Sigmoid colon (tissue), 7 donors: Measurements from ENCODE around the gene PEX7. TPM values are rescaled to one million over a fixed set of nuclear protein-coding genes. Genes with fewer than 3 reads are reported as not detected.

Experiments
- DNase-seq: peaks from one replicate; pipeline ENCODE4 v3.0.0-alpha.2; 2019
- H3K27ac ChIP-seq, 4 donors: fragments of 200-600 bp; sonication (generic); one replicate each; pipeline ENCODE4 v1.5.1; 2016 to 2019; ENCODE audit warnings: mild to moderate bottlenecking in 1 of 4
- H3K27me3 ChIP-seq, 3 donors: fragments of 200-600 bp; sonication (generic); one replicate each; pipeline ENCODE4 v1.5.1; 2019; ENCODE audit warnings: mild to moderate bottlenecking in 1 of 3
- H3K36me3 ChIP-seq, 4 donors: fragments of 200-600 bp; sonication (generic); one replicate each; pipeline ENCODE4 v1.5.1; 2016 to 2019
- H3K4me1 ChIP-seq, 4 donors: fragments of 200-600 bp; sonication (generic); one replicate each; pipeline ENCODE4 v1.5.1; 2017 to 2019
- H3K4me3 ChIP-seq, 4 donors: fragments of 200-600 bp; sonication (generic); one replicate each; pipeline ENCODE4 v1.5.1; 2017 to 2019; ENCODE audit warnings: mild to moderate bottlenecking in 2 of 4, moderate library complexity in 1 of 4
- H3K9me3 ChIP-seq, 4 donors: fragments of 200-600 bp in 3 of 4; sonication (generic) in 3 of 4; one replicate each; pipeline versions ENCODE4 v1.5.1 to v1.6.1; 2013 to 2019
- CTCF ChIP-seq, 4 experiments: fragments of 450-650 bp in 3 of 4; fragments of 200-600 bp in 1 of 4; IDR thresholded peaks; one replicate each; pipeline ENCODE4 v1.5.1; 2016 to 2019; ENCODE audit warnings: antibody characterized with exemption in 4 of 4, mild to moderate bottlenecking in 3 of 4, moderate library complexity in 2 of 4
- EP300 ChIP-seq, 4 donors: sonication (generic); formaldehyde crosslinking; IDR thresholded peaks; one replicate each; pipeline ENCODE4 v1.6.1; 2017; ENCODE audit warnings: antibody characterized with exemption in 4 of 4
- POLR2A ChIP-seq, 2 donors: fragments of 450-650 bp; IDR thresholded peaks; one replicate each; pipeline ENCODE4 v1.6.1; 2016; ENCODE audit warnings: antibody characterized with exemption in 2 of 2, mild to moderate bottlenecking in 2 of 2, moderate library complexity in 2 of 2
- POLR2AphosphoS5 ChIP-seq, 4 donors: sonication (generic); formaldehyde crosslinking; IDR thresholded peaks; one replicate each; pipeline ENCODE4 v1.6.1; 2017; ENCODE audit warnings: antibody characterized with exemption in 4 of 4
- WGBS, 2 donors: extraction: QIAGEN DNeasy Blood & Tissue Kit; methylation state at CpG; one replicate each; pipeline ENCODE4 v1.1.7; 2013; 5-methylcytosine and 5-hydroxymethylcytosine counted together
- intact Hi-C: fragments of 100-400 bp; cut with DNase I; formaldehyde crosslinking; loops from one replicate; pipeline ENCODE4 v1.15.1; 2023
- polyA plus RNA-seq, 3 donors: library from polyadenylated mRNA; stranded (reverse); fragments of 200-250 nt; gene quantifications; one replicate each; pipeline ENCODE4 v1.2.3, GENCODE V29; 2013
- small RNA-seq, 3 donors: library from RNA; depleted of rRNA; stranded (forward); fragments of <200 nt; gene quantifications; one replicate each; pipeline ENCODE3, GENCODE V24; 2016
- total RNA-seq, 4 donors: library from RNA; depleted of rRNA; stranded (reverse); fragments of >200 nt; gene quantifications; one replicate each; pipeline ENCODE4 v1.1.0, GENCODE V29; 2016
- donor health status: healthy with polysubstance abuse.
- donor health status: Bipolar disorder and iron deficiency.
- donor health status: healthy.

Gene PEX7
- total and polyA plus RNA-seq, 7 donors: 2.9 to 15.0 (median 6.9) TPM

DNA sequence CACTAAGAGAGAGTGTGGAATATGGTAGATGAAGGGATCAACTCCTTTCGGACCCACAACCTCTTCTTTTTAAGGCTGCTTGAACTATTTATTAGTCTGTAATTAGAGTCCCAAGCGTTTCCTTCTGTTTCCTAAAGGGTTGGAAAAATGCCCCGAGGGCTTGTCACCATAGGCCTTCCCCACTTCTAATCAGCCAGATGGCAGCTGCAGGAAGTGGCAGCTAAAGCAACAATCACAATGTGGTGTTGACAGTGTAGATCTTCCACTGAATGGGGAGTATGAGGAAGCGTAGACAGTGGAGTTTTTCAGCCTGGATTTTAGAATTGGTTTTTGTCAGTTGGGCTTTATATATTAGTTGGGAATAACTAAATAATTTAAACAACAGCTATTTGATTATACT is 140.3 kb downstream of the PEX7 start:
- no peak overlapping the region for H3K4me3 ChIP-seq
- no peaks in the 10 kb centered on the region for H3K9me3 ChIP-seq
- H3K36me3 ChIP-seq: no peaks in the 10 kb centered on the region
- TF ChIP-seq EP300 (IDR thresholded peaks at IDR 0.05): no peak
- no peak for TF ChIP-seq POLR2A (IDR thresholded peaks at IDR 0.05)
- no peak for TF ChIP-seq CTCF (IDR thresholded peaks at IDR 0.05)
- no peak for TF ChIP-seq POLR2AphosphoS5 (IDR thresholded peaks at IDR 0.05)
- DNase-seq: no peak
- H3K27ac ChIP-seq: no peak overlapping the region
- WGBS, 2 donors: 8 to 28% methylated on average over 4 of the region's 4 CpGs
- H3K27me3 ChIP-seq: peaks cover 0 to 4% (median 0%) of the 10 kb centered on the region in 3 donors
- intact Hi-C loops: no loop called here
- H3K4me1 ChIP-seq: no peaks in the 10 kb centered on the region

DNA sequence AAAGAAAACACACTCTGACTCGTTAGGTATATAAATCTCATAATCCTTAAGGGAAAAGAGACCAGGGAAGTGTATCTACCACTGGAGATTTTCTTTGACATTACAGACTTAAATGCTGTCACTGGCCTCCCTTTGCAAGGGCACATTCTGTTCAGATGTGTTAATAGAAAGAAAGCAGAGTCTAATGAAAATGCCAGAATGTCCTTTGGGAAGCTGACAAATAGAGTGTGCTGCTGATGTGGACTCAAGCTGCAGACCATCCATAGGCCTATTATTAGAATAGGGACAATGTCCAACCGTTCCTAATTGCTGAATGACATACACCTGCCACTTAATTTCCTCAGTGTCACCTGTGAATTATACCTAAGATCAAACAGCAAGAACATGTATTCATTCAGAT is 140.9 kb downstream of the PEX7 start:
- DNase-seq: no peak
- Histone ChIP-seq H3K4me3 (no peak overlapping the region), H3K36me3 (no peaks in the 10 kb centered on the region), H3K4me1 (no peaks in the 10 kb centered on the region), H3K27ac (no peak overlapping the region), H3K27me3 (peaks cover 0 to 4% (median 0%) of the 10 kb centered on the region in 3 donors), H3K9me3 (no peaks in the 10 kb centered on the region)
- intact Hi-C loops: no loop called here
- TF ChIP-seq POLR2A (IDR thresholded peaks at IDR 0.05): no peak
- no peak for TF ChIP-seq CTCF (IDR thresholded peaks at IDR 0.05)
- TF ChIP-seq POLR2AphosphoS5 (IDR thresholded peaks at IDR 0.05): no peak
- TF ChIP-seq EP300 (IDR thresholded peaks at IDR 0.05): no peak
- WGBS, 2 donors: 18 to 56% methylated on average over 2 of the region's 2 CpGs

Small RNA genes lying within 50 kb of the gene (small RNA-seq; reads per million reads assigned to genes)
- gene RF00019 (0 reads per million in 3 donors), gene RF00443 (0 reads per million in 3 donors)

Other genes starting within 250 kb of the PEX7 start
- 10 to 100 TPM in 2 of 4 donors, 1 to 10 TPM in 2; 8.9 to 17.8 (median 10.3) TPM for gene MAP3K5, start 30.1 kb upstream of the PEX7 start, total RNA-seq
- 10 to 100 TPM in 1 of 3 donors, 1 to 10 TPM in 2; 7.4 to 11.4 (median 8.6) TPM for gene MAP3K5, start 30.1 kb upstream of the PEX7 start, polyA plus RNA-seq
- gene SLC35D3, start 99.7 kb downstream of the PEX7 start, total RNA-seq: 1 to 10 TPM in 2 of 4 donors, under 1 TPM in 2; 0.16 to 1.4 (median 1.0) TPM
- under 1 TPM in 1 of 3 donors, not detected in 2; 0.28 TPM for gene SLC35D3, start 99.7 kb downstream of the PEX7 start, polyA plus RNA-seq
- 1 to 10 TPM in 2 of 4 donors, under 1 TPM in 2; 0.28 to 1.8 (median 1.1) TPM for gene IL20RA, start 222.4 kb downstream of the PEX7 start, total RNA-seq
- 1 to 10 TPM; 3.8 to 7.2 (median 6.0) TPM for gene IL20RA, start 222.4 kb downstream of the PEX7 start, polyA plus RNA-seq